ENCODE measurements around the gene VSX2. TPM values are rescaled to one million over a fixed set of nuclear protein-coding genes. Genes with fewer than 3 reads are reported as not detected.

The VSX2 gene
- total and polyA plus RNA-seq, 2 donors (not counting 1 experiment from before 2014, with no cell fraction given) = not detected

DNA sequence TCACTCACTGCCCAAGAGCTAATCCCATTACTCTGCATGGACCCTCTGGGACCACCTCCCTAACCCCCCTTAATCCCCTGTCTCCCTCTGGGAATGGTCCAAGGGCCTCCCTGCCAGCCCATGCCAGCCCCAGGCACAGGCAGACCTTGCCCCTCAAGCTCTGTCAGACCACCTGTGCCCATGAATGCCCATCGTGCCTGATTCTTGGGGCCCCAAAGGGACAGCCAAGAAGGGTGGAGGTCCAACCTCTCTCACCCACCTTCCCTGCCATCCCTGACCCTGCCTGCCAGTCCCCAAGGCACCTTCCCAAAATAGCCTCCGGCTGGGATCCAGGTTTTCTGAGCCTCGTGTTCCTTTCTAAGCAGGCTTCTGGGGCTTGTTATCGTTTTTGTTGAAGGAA is 20.8 kb upstream of the VSX2 start:
- ChIA-PET CTCF (interaction anchor here (1.1 to 1.7 kb wide), 3 partner anchors 11 to 106 kb away, joined by 3 to 6 read pairs (median 4); no protein-coding TSS in a partner anchor), POLR2A (no interaction called here)
- H2AFZ ChIP-seq (ENCODE audit: insufficient read depth, low read depth, low read length, poor library complexity, severe bottlenecking) = no peak overlapping the region
- H3K27me3 ChIP-seq (replicated peaks in 1 of 4; ENCODE audit: control extremely low read depth in 1 of 4, control insufficient read depth in 3 of 4, insufficient read depth in 4 of 4, low read length in 3 of 4) = peaks cover 0 to 18% (median 6%) of the 10 kb centered on the region in 4 experiments
- intact Hi-C loops (cut with micrococcal nuclease) = no loop called here
- peaks cover 5 to 7% of the 10 kb centered on the region in 2 donors for H3K4me1 ChIP-seq (ENCODE audit: control insufficient read depth in 2 of 2, insufficient read depth in 2 of 2, low read length in 2 of 2)
- no peak overlapping the region for H3K4me3 ChIP-seq (ENCODE audit: control extremely low read depth in 1 of 5, extremely low read depth in 1 of 5, insufficient read depth in 1 of 5, low read depth in 2 of 5, low read length in 4 of 5)
- TF ChIP-seq CTCF (IDR thresholded peaks at IDR 0.05) = no peak
- TF ChIP-seq EZH2 (IDR thresholded peaks at IDR 0.05; ENCODE audit: borderline replicate concordance, insufficient read depth, low read depth, low read length, poor library complexity, severe bottlenecking) = no peak
- Mint-ChIP-seq H3K4me3 (no peak overlapping the region), H3K4me1 (peaks cover 2% of the 10 kb centered on the region), H3K27me3 (peaks cover 32% of the 10 kb centered on the region), H3K9me3 (ENCODE audit: insufficient read depth) (no peaks in the 10 kb centered on the region), H3K27ac (no peak overlapping the region)
- no peaks in the 10 kb centered on the region for H3K36me3 ChIP-seq (replicated peaks in 1 of 2; ENCODE audit: control extremely low read depth in 1 of 2, control insufficient read depth in 1 of 2, extremely low read depth in 1 of 2, insufficient read depth in 2 of 2, low read length in 1 of 2)
- H3K4me2 ChIP-seq (replicated peaks; ENCODE audit: low read depth, low read length, poor library complexity, severe bottlenecking) = no peak overlapping the region
- H3K9me3 ChIP-seq (ENCODE audit: control extremely low read depth in 1 of 3, control insufficient read depth in 2 of 3, insufficient read depth in 1 of 3, low read length in 2 of 3) = peaks cover 0 to 9% (median 0%) of the 10 kb centered on the region in 3 donors
- DNase-seq (no peak), ATAC-seq (ENCODE audit: low read depth) (no peak)
- 83% methylated on average over 2 of the region's 4 CpGs for WGBS (ENCODE audit: insufficient coverage)
- no peaks in the 10 kb centered on the region for H3K79me2 ChIP-seq (ENCODE audit: control insufficient read depth, insufficient read depth, low read length)
- no peak overlapping the region for H3K27ac ChIP-seq (ENCODE audit: low read length in 2 of 2)
- no peaks in the 10 kb centered on the region for H4K20me1 ChIP-seq (ENCODE audit: control insufficient read depth, insufficient read depth, low read length, poor library complexity, severe bottlenecking)
- no peak overlapping the region for H3K9ac ChIP-seq (ENCODE audit: low read length)

GRCh38 chr14:74219277-74220205 is 19.7 kb upstream of the VSX2 start:
- peaks cover 2% of the 10 kb centered on the region for H3K4me1 Mint-ChIP-seq
- H4K20me1 ChIP-seq (ENCODE audit: control insufficient read depth, insufficient read depth, low read length, poor library complexity, severe bottlenecking) = no peaks in the 10 kb centered on the region
- TF ChIP-seq CTCF (IDR thresholded peaks at IDR 0.05) (no peak), EZH2 (IDR thresholded peaks at IDR 0.05; ENCODE audit: borderline replicate concordance, insufficient read depth, low read depth, low read length, poor library complexity, severe bottlenecking) (no peak)
- no peak overlapping the region for H3K27ac Mint-ChIP-seq
- no peak overlapping the region for H3K4me2 ChIP-seq (replicated peaks; ENCODE audit: low read depth, low read length, poor library complexity, severe bottlenecking)
- POLR2A ChIA-PET = no interaction called here
- no peak overlapping the region for H2AFZ ChIP-seq (ENCODE audit: insufficient read depth, low read depth, low read length, poor library complexity, severe bottlenecking)
- no peak overlapping the region for H3K9ac ChIP-seq (ENCODE audit: low read length)
- WGBS (ENCODE audit: insufficient coverage) = 92% methylated on average over 10 of the region's 13 CpGs
- DNase-seq (no peak), ATAC-seq (ENCODE audit: low read depth) (no peak)
- peaks cover 5 to 7% of the 10 kb centered on the region in 2 donors for H3K4me1 ChIP-seq (ENCODE audit: control insufficient read depth in 2 of 2, insufficient read depth in 2 of 2, low read length in 2 of 2)
- no peaks in the 10 kb centered on the region for H3K9me3 Mint-ChIP-seq (ENCODE audit: insufficient read depth)
- H3K9me3 ChIP-seq (ENCODE audit: control extremely low read depth in 1 of 3, control insufficient read depth in 2 of 3, insufficient read depth in 1 of 3, low read length in 2 of 3) = peaks cover 0 to 9% (median 0%) of the 10 kb centered on the region in 3 donors
- peaks cover 0 to 23% (median 6%) of the 10 kb centered on the region in 4 experiments for H3K27me3 ChIP-seq (replicated peaks in 1 of 4; ENCODE audit: control extremely low read depth in 1 of 4, control insufficient read depth in 3 of 4, insufficient read depth in 4 of 4, low read length in 3 of 4)
- intact Hi-C loops (cut with micrococcal nuclease) = no loop called here
- no peak overlapping the region for H3K4me3 Mint-ChIP-seq
- H3K27ac ChIP-seq (ENCODE audit: low read length in 2 of 2) = no peak overlapping the region
- CTCF ChIA-PET = interaction anchor here (1.0 to 1.7 kb wide), 6 partner anchors 10 to 108 kb away, joined by 3 to 6 read pairs (median 4); no protein-coding TSS in a partner anchor
- no peaks in the 10 kb centered on the region for H3K36me3 ChIP-seq (replicated peaks in 1 of 2; ENCODE audit: control extremely low read depth in 1 of 2, control insufficient read depth in 1 of 2, extremely low read depth in 1 of 2, insufficient read depth in 2 of 2, low read length in 1 of 2)
- no peaks in the 10 kb centered on the region for H3K79me2 ChIP-seq (ENCODE audit: control insufficient read depth, insufficient read depth, low read length)
- no peak overlapping the region for H3K4me3 ChIP-seq (ENCODE audit: control extremely low read depth in 1 of 5, extremely low read depth in 1 of 5, insufficient read depth in 1 of 5, low read depth in 2 of 5, low read length in 4 of 5)
- peaks cover 30% of the 10 kb centered on the region for H3K27me3 Mint-ChIP-seq
